Uterus (tissue), 4 donors: Measurements from ENCODE around the gene QRSL1. TPM values are rescaled to one million over a fixed set of nuclear protein-coding genes. Genes with fewer than 3 reads are reported as not detected.

Experiments used
- DNase-seq, 2 donors: peaks; one replicate each; pipeline ENCODE4 v3.0.0-alpha.2; 2019 to 2020
- H3K27ac ChIP-seq, 2 donors: fragments of 200-600 bp; sonication (generic); 1 replicate in 1 of 2; 2 replicates in 1 of 2; pipeline ENCODE4 v1.5.1; 2016 to 2018
- H3K27me3 ChIP-seq, 2 donors: fragments of 200-600 bp; sonication (generic); one replicate each; pipeline ENCODE4 v1.5.1; 2018 to 2019; ENCODE audit warnings: control low read depth in 1 of 2
- H3K36me3 ChIP-seq, 2 donors: fragments of 200-600 bp; sonication (generic); one replicate each; pipeline ENCODE4 v1.5.1; 2019; ENCODE audit warnings: control low read depth in 1 of 2
- H3K4me1 ChIP-seq, 2 donors: fragments of 200-600 bp; sonication (generic); one replicate each; pipeline ENCODE4 v1.5.1; 2018 to 2019; ENCODE audit warnings: control low read depth in 1 of 2
- H3K4me3 ChIP-seq, 2 donors: fragments of 200-600 bp; sonication (generic); 1 replicate in 1 of 2; 2 replicates in 1 of 2; pipeline ENCODE4 v1.5.1; 2018 to 2019; ENCODE audit warnings: mild to moderate bottlenecking in 1 of 2
- H3K9me3 ChIP-seq, 2 donors: fragments of 200-600 bp; sonication (generic); one replicate each; pipeline ENCODE4 v1.5.1; 2019; ENCODE audit warnings: control low read depth in 1 of 2
- CTCF ChIP-seq, 4 experiments: fragments of 200-600 bp in 2 of 4; fragments of 450-650 bp in 2 of 4; sonication (generic) in 2 of 4; IDR thresholded peaks; one replicate each; pipeline ENCODE4 v1.5.1; 2016 to 2019; ENCODE audit warnings: antibody characterized with exemption in 4 of 4, mild to moderate bottlenecking in 2 of 4, moderate library complexity in 1 of 4
- POLR2A ChIP-seq, 2 donors: fragments of 450-650 bp; IDR thresholded peaks; one replicate each; pipeline ENCODE4 v1.6.1; 2016; ENCODE audit warnings: antibody characterized with exemption in 2 of 2, mild to moderate bottlenecking in 1 of 2, moderate library complexity in 1 of 2
- intact Hi-C: fragments of 100-400 bp; cut with DNase I; formaldehyde crosslinking; loops from one replicate; pipeline ENCODE4 v1.15.1; 2023; ENCODE audit warnings: low total_unique reads
- total RNA-seq, 4 donors: library from RNA; depleted of rRNA in 3 of 4; stranded (reverse); fragments of >200 nt in 3 of 4; gene quantifications; one replicate each; pipeline versions ENCODE4 v1.1.0 to v1.2.4, GENCODE V29; 2014 to 2023
- donor health status: DM: yes; HTN: yes; CAD: no.

Gene QRSL1
- total RNA-seq, 4 donors from 2014 or later: 10.9 to 22.0 (median 13.3) TPM

- TF ChIP-seq POLR2A (IDR thresholded peaks at IDR 0.05): no peak
- TF ChIP-seq CTCF (IDR thresholded peaks at IDR 0.05): no peak
- intact Hi-C loops: no loop called here
- Histone ChIP-seq H3K9me3 (no peaks in the 10 kb centered on the region), H3K27me3 (no peaks in the 10 kb centered on the region), H3K4me1 (no peaks in the 10 kb centered on the region), H3K36me3 (no peaks in the 10 kb centered on the region), H3K27ac (no peak overlapping the region), H3K4me3 (no peak overlapping the region)
- DNase-seq: no peak
Measured at GRCh38 chr6:106617857-106618256, 11.5 kb upstream of the QRSL1 start.

- TF ChIP-seq POLR2A (IDR thresholded peaks at IDR 0.05): no peak
- Histone ChIP-seq H3K27me3 (no peaks in the 10 kb centered on the region), H3K9me3 (no peaks in the 10 kb centered on the region), H3K36me3 (no peaks in the 10 kb centered on the region), H3K27ac (no peak overlapping the region), H3K4me3 (no peak overlapping the region), H3K4me1 (no peaks in the 10 kb centered on the region)
- no peak for DNase-seq
- intact Hi-C loops: no loop called here
Measured at GRCh38 chr6:106618324-106618723, 11.1 kb upstream of the QRSL1 start.

- no peaks in the 10 kb centered on the region for H3K36me3 ChIP-seq
- intact Hi-C loops: no loop called here
- TF ChIP-seq CTCF (IDR thresholded peaks at IDR 0.05) (no peak), POLR2A (IDR thresholded peaks at IDR 0.05) (no peak)
- no peaks in the 10 kb centered on the region for H3K9me3 ChIP-seq
- H3K4me1 ChIP-seq: no peaks in the 10 kb centered on the region
- no peak overlapping the region for H3K4me3 ChIP-seq
- no peaks in the 10 kb centered on the region for H3K27me3 ChIP-seq
- DNase-seq: no peak
- no peak overlapping the region for H3K27ac ChIP-seq
Measured at GRCh38 chr6:106619223-106619622, 10.2 kb upstream of the QRSL1 start.

GRCh38 chr6:106620931-106621672, 8.3 kb upstream of the QRSL1 start:
- Histone ChIP-seq H3K36me3 (no peaks in the 10 kb centered on the region), H3K9me3 (no peaks in the 10 kb centered on the region), H3K4me3 (no peak overlapping the region), H3K27ac (no peak overlapping the region), H3K4me1 (no peaks in the 10 kb centered on the region), H3K27me3 (no peaks in the 10 kb centered on the region)
- TF ChIP-seq CTCF (IDR thresholded peaks at IDR 0.05) (no peak), POLR2A (IDR thresholded peaks at IDR 0.05) (no peak)
- DNase-seq: no peak
- intact Hi-C loops: no loop called here

- Histone ChIP-seq H3K4me3 (no peak overlapping the region), H3K36me3 (no peaks in the 10 kb centered on the region), H3K9me3 (no peaks in the 10 kb centered on the region), H3K27me3 (no peaks in the 10 kb centered on the region), H3K27ac (no peak overlapping the region), H3K4me1 (no peaks in the 10 kb centered on the region)
- TF ChIP-seq POLR2A (IDR thresholded peaks at IDR 0.05) (no peak), CTCF (IDR thresholded peaks at IDR 0.05) (no peak)
- intact Hi-C loops: no loop called here
- DNase-seq: no peak
Measured at GRCh38 chr6:106622412-106622811, 7.0 kb upstream of the QRSL1 start.
